Measurements from ENCODE around the gene HECTD4. TPM values are rescaled to one million over a fixed set of nuclear protein-coding genes. Genes with fewer than 3 reads are reported as not detected.

Gene HECTD4
- total RNA-seq, 1 donor from 2014 or later, result 98.8 TPM

DNA sequence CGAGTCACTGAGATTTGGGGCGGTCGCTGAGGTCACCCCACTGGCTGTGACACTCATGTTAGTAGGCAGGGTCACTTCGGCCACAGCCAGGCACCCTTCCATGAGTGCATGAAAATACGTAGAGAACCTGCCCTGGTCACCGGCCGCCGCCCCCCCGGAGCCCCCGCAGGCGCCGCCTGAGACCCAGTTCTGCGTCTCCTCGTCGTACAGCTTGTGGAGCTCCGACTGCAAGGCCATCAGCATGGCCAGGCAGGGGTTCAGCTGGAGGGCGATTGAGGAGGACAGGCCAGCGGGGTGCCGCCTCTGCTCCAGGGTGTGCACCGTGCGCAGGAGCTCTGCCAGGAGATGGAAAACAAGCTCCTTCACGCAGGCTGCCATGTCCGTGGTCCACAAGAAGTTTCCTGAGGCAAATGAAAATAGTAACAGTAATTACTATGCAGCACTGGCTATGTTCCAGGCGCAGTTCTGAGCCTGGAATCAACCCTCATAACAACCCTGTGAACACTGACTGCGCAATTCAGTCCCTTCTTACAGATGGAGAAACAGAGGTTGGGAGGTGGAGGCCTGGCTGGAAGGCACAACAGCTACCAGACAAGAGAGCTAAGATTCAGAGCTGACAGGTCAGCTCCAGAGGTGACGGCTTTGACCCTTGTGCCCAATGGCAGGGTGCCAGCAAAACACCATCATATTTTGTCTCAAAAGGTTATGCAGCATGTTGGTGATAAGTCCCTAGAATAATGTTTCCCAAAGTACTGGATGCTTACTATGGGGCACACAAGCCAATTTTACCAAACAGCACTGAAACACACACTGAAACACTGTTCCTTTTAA lies 196.9 kb downstream of the HECTD4 start:
- TF ChIP-seq, protein P1, sequence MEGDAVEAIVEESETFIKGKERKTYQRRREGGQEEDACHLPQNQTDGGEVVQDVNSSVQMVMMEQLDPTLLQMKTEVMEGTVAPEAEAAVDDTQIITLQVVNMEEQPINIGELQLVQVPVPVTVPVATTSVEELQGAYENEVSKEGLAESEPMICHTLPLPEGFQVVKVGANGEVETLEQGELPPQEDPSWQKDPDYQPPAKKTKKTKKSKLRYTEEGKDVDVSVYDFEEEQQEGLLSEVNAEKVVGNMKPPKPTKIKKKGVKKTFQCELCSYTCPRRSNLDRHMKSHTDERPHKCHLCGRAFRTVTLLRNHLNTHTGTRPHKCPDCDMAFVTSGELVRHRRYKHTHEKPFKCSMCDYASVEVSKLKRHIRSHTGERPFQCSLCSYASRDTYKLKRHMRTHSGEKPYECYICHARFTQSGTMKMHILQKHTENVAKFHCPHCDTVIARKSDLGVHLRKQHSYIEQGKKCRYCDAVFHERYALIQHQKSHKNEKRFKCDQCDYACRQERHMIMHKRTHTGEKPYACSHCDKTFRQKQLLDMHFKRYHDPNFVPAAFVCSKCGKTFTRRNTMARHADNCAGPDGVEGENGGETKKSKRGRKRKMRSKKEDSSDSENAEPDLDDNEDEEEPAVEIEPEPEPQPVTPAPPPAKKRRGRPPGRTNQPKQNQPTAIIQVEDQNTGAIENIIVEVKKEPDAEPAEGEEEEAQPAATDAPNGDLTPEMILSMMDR (IDR thresholded peaks at IDR 0.05), result no peak
- intact Hi-C loops (cut with micrococcal nuclease), result no loop called here
- Mint-ChIP-seq H3K27me3 (no peaks in the 10 kb centered on the region), H3K9me3 (no peaks in the 10 kb centered on the region), H3K4me3 (no peak overlapping the region), H3K27ac (no peak overlapping the region), H3K36me3 (ENCODE audit: low read depth) (peaks cover 64% of the 10 kb centered on the region), H3K4me1 (no peaks in the 10 kb centered on the region)
- ChIA-PET CTCF (no interaction called here), POLR2A (no interaction called here)
- no peak for DNase-seq
- ATAC-seq (ENCODE audit: low read depth), result no peak

- H3K27ac Mint-ChIP-seq, result no peak overlapping the region
- POLR2A ChIA-PET, result no interaction called here
- CTCF ChIA-PET, result no interaction called here
- peaks cover 66% of the 10 kb centered on the region for H3K36me3 Mint-ChIP-seq (ENCODE audit: low read depth)
- no peaks in the 10 kb centered on the region for H3K9me3 Mint-ChIP-seq
- TF ChIP-seq, protein P1 (IDR thresholded peaks at IDR 0.05), result no peak
- H3K4me1 Mint-ChIP-seq, result no peaks in the 10 kb centered on the region
- H3K4me3 Mint-ChIP-seq, result no peak overlapping the region
- DNase-seq (no peak), ATAC-seq (ENCODE audit: low read depth) (no peak)
- intact Hi-C loops (cut with micrococcal nuclease), result no loop called here
- no peaks in the 10 kb centered on the region for H3K27me3 Mint-ChIP-seq
Observed at GRCh38 chr12:112184056-112184887, 198.0 kb downstream of the HECTD4 start.

GRCh38 chr12:112183141-112184021 lies 198.8 kb downstream of the HECTD4 start:
- Mint-ChIP-seq H3K4me3 (no peak overlapping the region), H3K27me3 (no peaks in the 10 kb centered on the region), H3K4me1 (no peaks in the 10 kb centered on the region), H3K36me3 (ENCODE audit: low read depth) (peaks cover 66% of the 10 kb centered on the region), H3K27ac (no peak overlapping the region), H3K9me3 (no peaks in the 10 kb centered on the region)
- ATAC-seq (ENCODE audit: low read depth) (no peak), DNase-seq (no peak)
- intact Hi-C loops (cut with micrococcal nuclease), result no loop called here
- ChIA-PET CTCF (no interaction called here), POLR2A (no interaction called here)
- TF ChIP-seq, protein P1 (IDR thresholded peaks at IDR 0.05), result no peak

DNA sequence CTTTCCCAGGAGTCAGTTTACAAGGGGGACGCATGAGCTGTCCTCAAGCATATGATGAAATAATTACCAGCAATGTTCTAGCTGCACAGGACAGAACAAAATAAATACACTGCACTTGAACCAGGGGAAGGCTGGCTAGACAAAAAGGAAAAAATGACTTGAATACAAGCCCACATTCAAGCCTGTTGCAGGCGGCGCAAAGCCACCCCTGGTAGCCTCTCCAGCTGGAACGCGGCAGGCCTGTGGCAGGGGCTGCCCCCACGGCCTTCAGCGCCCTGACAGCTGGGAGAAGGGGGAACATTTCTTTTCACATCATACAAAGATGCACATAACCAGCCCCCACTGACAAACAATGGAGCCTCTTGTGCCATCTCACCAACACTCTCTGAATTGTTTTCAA lies 199.7 kb downstream of the HECTD4 start:
- no peaks in the 10 kb centered on the region for H3K27me3 Mint-ChIP-seq
- TF ChIP-seq, protein P1 (IDR thresholded peaks at IDR 0.05), result no peak
- CTCF ChIA-PET, result no interaction called here
- H3K4me1 Mint-ChIP-seq, result no peaks in the 10 kb centered on the region
- ATAC-seq (ENCODE audit: low read depth) (no peak), DNase-seq (no peak)
- intact Hi-C loops (cut with micrococcal nuclease), result no loop called here
- no peak overlapping the region for H3K27ac Mint-ChIP-seq
- POLR2A ChIA-PET, result no interaction called here
- H3K4me3 Mint-ChIP-seq, result no peak overlapping the region
- H3K9me3 Mint-ChIP-seq, result no peaks in the 10 kb centered on the region
- peaks cover 72% of the 10 kb centered on the region for H3K36me3 Mint-ChIP-seq (ENCODE audit: low read depth)

All from activated B cell treated with CpG ODN at 0.5 μM for 24 hours (primary cell).